ENCODE results near the gene CDC42BPG. TPM values are rescaled to one million over a fixed set of nuclear protein-coding genes. Genes with fewer than 3 reads are reported as not detected.

Gene CDC42BPG
- total and polyA plus RNA-seq, 10 of the 15 experiments (the other 5 are each of a cell fraction or from before 2014, with no cell fraction given), result 0.02 to 1.3 (median 0.09) TPM; not detected in 1

DNA sequence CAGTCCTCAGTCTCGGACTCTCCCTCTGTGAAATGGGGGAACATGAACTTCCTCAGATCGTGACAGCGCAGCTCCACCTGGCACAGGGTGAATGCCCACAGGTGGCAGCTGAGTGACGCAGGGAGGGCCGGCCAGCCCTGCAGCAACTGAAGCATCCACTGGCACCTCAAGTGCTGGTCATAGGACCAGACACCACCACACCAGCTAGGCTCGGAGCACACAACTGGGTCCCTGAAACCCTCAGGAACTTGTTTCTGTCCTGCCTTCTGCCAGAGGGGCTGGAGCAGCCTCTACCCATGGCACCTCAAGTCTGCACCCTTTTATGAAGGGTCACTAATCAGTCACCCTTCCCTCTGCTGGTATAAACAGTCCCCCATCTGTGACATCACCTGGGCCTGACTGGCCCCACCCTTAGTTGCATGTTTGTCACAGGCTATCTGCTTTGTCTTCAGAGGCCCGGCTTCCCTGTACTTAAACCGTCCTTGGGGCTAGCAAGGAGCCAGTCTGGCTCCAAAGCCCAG, 7.4 kb upstream of the CDC42BPG start (continued):
- TF ChIP-seq, protein P1, sequence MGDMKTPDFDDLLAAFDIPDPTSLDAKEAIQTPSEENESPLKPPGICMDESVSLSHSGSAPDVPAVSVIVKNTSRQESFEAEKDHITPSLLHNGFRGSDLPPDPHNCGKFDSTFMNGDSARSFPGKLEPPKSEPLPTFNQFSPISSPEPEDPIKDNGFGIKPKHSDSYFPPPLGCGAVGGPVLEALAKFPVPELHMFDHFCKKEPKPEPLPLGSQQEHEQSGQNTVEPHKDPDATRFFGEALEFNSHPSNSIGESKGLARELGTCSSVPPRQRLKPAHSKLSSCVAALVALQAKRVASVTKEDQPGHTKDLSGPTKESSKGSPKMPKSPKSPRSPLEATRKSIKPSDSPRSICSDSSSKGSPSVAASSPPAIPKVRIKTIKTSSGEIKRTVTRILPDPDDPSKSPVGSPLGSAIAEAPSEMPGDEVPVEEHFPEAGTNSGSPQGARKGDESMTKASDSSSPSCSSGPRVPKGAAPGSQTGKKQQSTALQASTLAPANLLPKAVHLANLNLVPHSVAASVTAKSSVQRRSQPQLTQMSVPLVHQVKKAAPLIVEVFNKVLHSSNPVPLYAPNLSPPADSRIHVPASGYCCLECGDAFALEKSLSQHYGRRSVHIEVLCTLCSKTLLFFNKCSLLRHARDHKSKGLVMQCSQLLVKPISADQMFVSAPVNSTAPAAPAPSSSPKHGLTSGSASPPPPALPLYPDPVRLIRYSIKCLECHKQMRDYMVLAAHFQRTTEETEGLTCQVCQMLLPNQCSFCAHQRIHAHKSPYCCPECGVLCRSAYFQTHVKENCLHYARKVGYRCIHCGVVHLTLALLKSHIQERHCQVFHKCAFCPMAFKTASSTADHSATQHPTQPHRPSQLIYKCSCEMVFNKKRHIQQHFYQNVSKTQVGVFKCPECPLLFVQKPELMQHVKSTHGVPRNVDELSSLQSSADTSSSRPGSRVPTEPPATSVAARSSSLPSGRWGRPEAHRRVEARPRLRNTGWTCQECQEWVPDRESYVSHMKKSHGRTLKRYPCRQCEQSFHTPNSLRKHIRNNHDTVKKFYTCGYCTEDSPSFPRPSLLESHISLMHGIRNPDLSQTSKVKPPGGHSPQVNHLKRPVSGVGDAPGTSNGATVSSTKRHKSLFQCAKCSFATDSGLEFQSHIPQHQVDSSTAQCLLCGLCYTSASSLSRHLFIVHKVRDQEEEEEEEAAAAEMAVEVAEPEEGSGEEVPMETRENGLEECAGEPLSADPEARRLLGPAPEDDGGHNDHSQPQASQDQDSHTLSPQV (IDR thresholded peaks at IDR 0.05), result no peak
- TF ChIP-seq, protein P2, sequence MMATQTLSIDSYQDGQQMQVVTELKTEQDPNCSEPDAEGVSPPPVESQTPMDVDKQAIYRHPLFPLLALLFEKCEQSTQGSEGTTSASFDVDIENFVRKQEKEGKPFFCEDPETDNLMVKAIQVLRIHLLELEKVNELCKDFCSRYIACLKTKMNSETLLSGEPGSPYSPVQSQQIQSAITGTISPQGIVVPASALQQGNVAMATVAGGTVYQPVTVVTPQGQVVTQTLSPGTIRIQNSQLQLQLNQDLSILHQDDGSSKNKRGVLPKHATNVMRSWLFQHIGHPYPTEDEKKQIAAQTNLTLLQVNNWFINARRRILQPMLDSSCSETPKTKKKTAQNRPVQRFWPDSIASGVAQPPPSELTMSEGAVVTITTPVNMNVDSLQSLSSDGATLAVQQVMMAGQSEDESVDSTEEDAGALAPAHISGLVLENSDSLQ (IDR thresholded peaks at IDR 0.05), result peak; percentile 42; the same call in 1 of the 2 replicates
- TF ChIP-seq MEF2A (IDR thresholded peaks at IDR 0.05; ENCODE audit: insufficient read depth, low read depth, low read length) (no peak), LARP7 (IDR thresholded peaks at IDR 0.05) (peak; percentile 48; the same call in 1 of the 2 replicates), CHD2 (IDR thresholded peaks at IDR 0.05; ENCODE audit: borderline replicate concordance, low read depth, low read length) (no peak), ZNF384 (IDR thresholded peaks at IDR 0.05; ENCODE audit: borderline replicate concordance, low read depth, low read length) (no peak), EP300 (IDR thresholded peaks at IDR 0.05; ENCODE audit: borderline replicate concordance in 1 of 2, control insufficient read depth in 1 of 2, low read depth in 2 of 2, low read length in 2 of 2) (0 out of 4 replicates have a peak, but pooled peaks of 1 of the 2 experiments have one; percentile 24), NFYA (IDR thresholded peaks at IDR 0.05; ENCODE audit: borderline replicate concordance, low read depth, low read length) (no peak), RFX5 (IDR thresholded peaks at IDR 0.05; ENCODE audit: low read depth, low read length) (no peak), HCFC1 (IDR thresholded peaks at IDR 0.05; ENCODE audit: low read length) (0 out of 2 replicates have a peak, but pooled peaks have one; percentile 9), NRF1 (conservative IDR thresholded peaks at IDR 0.05; ENCODE audit: low read depth, low read length) (no peak), POLR2A (IDR thresholded peaks at IDR 0.05; ENCODE audit: low read depth, low read length) (peak; percentile 46), POLR2AphosphoS2 (IDR thresholded peaks at IDR 0.05; ENCODE audit: low read depth, low read length) (peak; percentile 88), GABPA (IDR thresholded peaks at IDR 0.05; ENCODE audit: low read depth) (no peak)
- TF ChIP-seq, protein P3, sequence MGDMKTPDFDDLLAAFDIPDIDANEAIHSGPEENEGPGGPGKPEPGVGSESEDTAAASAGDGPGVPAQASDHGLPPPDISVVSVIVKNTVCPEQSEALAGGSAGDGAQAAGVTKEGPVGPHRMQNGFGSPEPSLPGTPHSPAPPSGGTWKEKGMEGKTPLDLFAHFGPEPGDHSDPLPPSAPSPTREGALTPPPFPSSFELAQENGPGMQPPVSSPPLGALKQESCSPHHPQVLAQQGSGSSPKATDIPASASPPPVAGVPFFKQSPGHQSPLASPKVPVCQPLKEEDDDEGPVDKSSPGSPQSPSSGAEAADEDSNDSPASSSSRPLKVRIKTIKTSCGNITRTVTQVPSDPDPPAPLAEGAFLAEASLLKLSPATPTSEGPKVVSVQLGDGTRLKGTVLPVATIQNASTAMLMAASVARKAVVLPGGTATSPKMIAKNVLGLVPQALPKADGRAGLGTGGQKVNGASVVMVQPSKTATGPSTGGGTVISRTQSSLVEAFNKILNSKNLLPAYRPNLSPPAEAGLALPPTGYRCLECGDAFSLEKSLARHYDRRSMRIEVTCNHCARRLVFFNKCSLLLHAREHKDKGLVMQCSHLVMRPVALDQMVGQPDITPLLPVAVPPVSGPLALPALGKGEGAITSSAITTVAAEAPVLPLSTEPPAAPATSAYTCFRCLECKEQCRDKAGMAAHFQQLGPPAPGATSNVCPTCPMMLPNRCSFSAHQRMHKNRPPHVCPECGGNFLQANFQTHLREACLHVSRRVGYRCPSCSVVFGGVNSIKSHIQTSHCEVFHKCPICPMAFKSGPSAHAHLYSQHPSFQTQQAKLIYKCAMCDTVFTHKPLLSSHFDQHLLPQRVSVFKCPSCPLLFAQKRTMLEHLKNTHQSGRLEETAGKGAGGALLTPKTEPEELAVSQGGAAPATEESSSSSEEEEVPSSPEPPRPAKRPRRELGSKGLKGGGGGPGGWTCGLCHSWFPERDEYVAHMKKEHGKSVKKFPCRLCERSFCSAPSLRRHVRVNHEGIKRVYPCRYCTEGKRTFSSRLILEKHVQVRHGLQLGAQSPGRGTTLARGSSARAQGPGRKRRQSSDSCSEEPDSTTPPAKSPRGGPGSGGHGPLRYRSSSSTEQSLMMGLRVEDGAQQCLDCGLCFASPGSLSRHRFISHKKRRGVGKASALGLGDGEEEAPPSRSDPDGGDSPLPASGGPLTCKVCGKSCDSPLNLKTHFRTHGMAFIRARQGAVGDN (IDR thresholded peaks at IDR 0.05), result 0 out of 2 replicates have a peak, but pooled peaks have one; percentile 31
- TF ChIP-seq, protein P4, sequence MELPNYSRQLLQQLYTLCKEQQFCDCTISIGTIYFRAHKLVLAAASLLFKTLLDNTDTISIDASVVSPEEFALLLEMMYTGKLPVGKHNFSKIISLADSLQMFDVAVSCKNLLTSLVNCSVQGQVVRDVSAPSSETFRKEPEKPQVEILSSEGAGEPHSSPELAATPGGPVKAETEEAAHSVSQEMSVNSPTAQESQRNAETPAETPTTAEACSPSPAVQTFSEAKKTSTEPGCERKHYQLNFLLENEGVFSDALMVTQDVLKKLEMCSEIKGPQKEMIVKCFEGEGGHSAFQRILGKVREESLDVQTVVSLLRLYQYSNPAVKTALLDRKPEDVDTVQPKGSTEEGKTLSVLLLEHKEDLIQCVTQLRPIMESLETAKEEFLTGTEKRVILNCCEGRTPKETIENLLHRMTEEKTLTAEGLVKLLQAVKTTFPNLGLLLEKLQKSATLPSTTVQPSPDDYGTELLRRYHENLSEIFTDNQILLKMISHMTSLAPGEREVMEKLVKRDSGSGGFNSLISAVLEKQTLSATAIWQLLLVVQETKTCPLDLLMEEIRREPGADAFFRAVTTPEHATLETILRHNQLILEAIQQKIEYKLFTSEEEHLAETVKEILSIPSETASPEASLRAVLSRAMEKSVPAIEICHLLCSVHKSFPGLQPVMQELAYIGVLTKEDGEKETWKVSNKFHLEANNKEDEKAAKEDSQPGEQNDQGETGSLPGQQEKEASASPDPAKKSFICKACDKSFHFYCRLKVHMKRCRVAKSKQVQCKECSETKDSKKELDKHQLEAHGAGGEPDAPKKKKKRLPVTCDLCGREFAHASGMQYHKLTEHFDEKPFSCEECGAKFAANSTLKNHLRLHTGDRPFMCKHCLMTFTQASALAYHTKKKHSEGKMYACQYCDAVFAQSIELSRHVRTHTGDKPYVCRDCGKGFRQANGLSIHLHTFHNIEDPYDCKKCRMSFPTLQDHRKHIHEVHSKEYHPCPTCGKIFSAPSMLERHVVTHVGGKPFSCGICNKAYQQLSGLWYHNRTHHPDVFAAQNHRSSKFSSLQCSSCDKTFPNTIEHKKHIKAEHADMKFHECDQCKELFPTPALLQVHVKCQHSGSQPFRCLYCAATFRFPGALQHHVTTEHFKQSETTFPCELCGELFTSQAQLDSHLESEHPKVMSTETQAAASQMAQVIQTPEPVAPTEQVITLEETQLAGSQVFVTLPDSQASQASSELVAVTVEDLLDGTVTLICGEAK (IDR thresholded peaks at IDR 0.05; ENCODE audit: borderline replicate concordance), result no peak
